ENCODE data around the gene CCDC85B.

- TF ChIP-seq CTCF (IDR thresholded peaks at IDR 0.05; ENCODE audit: low read length) (no peak), EZH2 (IDR thresholded peaks at IDR 0.05; ENCODE audit: borderline replicate concordance, low read length) (no peak)
These were observed 8.3 kb downstream of the CCDC85B start for GRCh38 chr11:65898656-65899355.
